AG09309 (cell line): ENCODE results near the gene PAFAH1B1.

Experiments
- DNase-seq: peaks from one replicate; pipeline ENCODE4 v3.0.0-alpha.2; 2010; ENCODE audit warnings: low read depth
- H3K4me3 ChIP-seq: 2 replicates; pipeline ENCODE4 v1.5.1; 2011; ENCODE audit warnings: mild to moderate bottlenecking, low read depth, low read length, moderate library complexity; ENCODE audit not compliant: control insufficient read depth
- TF ChIP-seq, protein P1 (sequence below): IDR thresholded peaks from 2 replicates; pipeline ENCODE4 v1.5.1; 2011; ENCODE audit warnings: mild to moderate bottlenecking, low read depth, low read length, inconsistent platforms; ENCODE audit not compliant: insufficient read depth, control insufficient read depth; ENCODE audit errors: missing control alignments

The PAFAH1B1 gene

GRCh38 chr17:2683912-2684311, 90.5 kb downstream of the PAFAH1B1 start:
- TF ChIP-seq, protein P1, sequence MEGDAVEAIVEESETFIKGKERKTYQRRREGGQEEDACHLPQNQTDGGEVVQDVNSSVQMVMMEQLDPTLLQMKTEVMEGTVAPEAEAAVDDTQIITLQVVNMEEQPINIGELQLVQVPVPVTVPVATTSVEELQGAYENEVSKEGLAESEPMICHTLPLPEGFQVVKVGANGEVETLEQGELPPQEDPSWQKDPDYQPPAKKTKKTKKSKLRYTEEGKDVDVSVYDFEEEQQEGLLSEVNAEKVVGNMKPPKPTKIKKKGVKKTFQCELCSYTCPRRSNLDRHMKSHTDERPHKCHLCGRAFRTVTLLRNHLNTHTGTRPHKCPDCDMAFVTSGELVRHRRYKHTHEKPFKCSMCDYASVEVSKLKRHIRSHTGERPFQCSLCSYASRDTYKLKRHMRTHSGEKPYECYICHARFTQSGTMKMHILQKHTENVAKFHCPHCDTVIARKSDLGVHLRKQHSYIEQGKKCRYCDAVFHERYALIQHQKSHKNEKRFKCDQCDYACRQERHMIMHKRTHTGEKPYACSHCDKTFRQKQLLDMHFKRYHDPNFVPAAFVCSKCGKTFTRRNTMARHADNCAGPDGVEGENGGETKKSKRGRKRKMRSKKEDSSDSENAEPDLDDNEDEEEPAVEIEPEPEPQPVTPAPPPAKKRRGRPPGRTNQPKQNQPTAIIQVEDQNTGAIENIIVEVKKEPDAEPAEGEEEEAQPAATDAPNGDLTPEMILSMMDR = no peak
- no peak overlapping the region for H3K4me3 ChIP-seq
- DNase-seq = no peak

DNA sequence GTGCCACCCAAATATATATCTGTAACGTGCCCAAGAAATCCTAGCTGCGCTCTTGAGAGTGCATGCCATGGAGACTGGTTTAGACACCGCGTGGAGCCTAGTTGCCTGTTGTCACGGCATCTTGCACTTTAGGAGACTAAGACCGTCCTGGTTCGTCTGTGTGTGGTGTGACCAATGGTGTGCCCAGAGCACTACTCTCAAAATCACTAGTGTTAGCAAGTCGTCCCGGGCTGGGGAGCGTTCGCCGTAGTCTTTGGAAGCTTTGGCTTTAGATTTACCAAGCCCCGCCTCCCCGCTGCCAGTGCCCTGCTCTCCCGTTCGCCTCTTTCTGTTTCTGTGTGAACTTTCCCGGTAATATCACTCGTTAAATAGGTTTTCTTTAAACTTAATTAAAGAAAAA, 91.1 kb downstream of the PAFAH1B1 start:
- TF ChIP-seq, protein P1 = no peak
- DNase-seq = no peak
- H3K4me3 ChIP-seq = no peak overlapping the region

DNA sequence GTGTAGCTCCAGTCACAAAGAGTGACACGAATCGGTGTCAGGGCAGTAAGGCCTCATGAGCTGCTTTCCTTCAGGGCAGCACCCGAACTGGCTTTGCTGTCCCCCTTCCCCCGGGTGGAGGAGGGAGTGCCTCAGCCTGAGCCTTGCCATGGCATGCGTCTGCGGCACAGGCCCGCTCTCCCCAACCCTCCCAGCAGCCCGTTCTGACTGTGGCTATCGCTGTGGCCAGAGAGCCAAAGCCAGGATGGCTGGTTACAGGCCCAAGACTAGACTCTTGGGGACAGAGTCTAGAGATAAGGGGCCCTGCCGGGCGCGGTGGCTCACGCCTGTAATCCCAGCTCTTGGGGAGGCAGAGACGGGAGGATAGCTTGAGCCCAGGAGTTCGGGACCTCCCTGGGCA, 92.2 kb downstream of the PAFAH1B1 start:
- TF ChIP-seq, protein P1 = no peak
- no peak overlapping the region for H3K4me3 ChIP-seq
- no peak for DNase-seq

DNA sequence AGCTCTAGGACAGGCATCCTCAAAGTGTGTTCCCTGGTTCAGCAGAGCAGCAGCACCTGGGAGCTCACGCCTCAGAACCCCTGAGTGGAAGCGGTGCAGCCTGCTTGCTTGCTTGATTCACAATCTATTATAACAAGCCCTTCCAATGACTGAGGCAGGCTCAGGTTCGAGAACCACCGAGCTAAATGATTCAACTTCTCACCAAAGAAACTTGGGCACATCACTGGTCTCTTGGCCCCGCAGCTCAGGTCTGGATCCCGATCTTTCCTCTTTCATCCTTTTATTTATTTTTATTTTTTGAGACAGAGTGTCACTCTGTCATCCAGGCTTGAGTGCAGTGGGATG, 93.6 kb downstream of the PAFAH1B1 start:
- no peak for DNase-seq
- H3K4me3 ChIP-seq = no peak overlapping the region
- TF ChIP-seq, protein P1 = no peak

DNA sequence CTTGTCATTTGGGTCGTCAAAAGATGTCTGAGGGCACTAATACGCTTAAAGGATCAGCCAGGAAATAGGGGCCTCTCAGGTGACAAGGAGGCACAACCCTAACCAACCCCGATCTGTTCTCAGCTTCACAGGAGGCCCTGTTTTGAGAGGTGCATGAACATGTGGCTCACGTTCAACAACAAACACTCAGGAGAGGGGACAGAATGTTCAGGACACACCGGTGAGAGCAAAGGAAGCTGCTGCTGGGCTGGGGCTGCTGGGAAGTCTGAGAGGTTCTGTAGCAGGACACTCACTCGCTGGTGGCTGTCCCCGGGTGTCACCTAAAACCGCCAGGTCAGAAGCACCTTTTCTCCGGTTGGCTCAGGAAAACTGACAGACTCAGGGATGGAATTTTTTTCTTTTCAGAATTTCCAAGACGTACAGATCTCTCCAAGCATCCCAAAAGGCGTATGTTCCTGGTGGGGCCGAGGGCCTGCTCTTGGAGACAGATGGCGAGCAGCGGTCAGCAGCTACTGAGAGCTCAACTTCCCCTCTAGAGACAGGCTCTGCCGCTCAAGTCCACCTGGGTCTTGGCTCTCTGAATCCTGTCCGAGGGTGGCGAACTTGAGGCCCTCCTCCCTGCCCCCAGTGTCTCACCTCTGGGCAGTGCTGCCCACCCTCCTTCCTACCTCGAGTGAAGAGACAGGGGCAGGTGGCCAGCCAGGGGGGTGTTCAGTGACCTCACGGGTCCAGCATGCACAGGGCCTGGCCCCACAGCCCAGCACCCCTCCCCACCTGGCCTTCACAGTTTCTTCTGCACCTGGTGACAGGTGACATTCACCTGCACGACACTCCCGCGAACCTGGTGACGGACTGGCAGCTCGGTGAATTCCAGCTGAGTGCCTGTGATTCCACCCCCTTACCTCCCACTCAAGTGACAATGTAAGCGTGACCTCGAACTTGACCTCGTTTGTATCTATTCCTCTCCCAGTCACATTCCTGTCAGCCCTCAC, 95.2 kb downstream of the PAFAH1B1 start:
- DNase-seq = no peak
- TF ChIP-seq, protein P1 = no peak
- no peak overlapping the region for H3K4me3 ChIP-seq

- DNase-seq = no peak
- TF ChIP-seq, protein P1 = no peak
- H3K4me3 ChIP-seq = no peak overlapping the region
These were observed 96.1 kb downstream of the PAFAH1B1 start for GRCh38 chr17:2689411-2690164.
